Activated CD4-positive, alpha-beta T cell treated with anti-CD3 and anti-CD28 coated beads for 48 hours (primary cell): Measurements from ENCODE around the gene FBN2.

ENCODE experiments used
- DNase-seq: peaks from one replicate; pipeline ENCODE4 v3.0.0-alpha.2; 2020

The FBN2 gene

GRCh38 chr5:128237546-128237945 lies 300.5 kb downstream of the FBN2 start:
- DNase-seq = no peak

- DNase-seq = no peak
Observed at GRCh38 chr5:128237000-128237399, 301.0 kb downstream of the FBN2 start.

GRCh38 chr5:128236334-128236733 lies 301.7 kb downstream of the FBN2 start:
- no peak for DNase-seq

GRCh38 chr5:128234928-128235641 lies 303.0 kb downstream of the FBN2 start:
- DNase-seq = no peak

- no peak for DNase-seq
Observed at GRCh38 chr5:128228521-128228920, 309.5 kb downstream of the FBN2 start.

- no peak for DNase-seq
Observed at GRCh38 chr5:128228008-128228407, 310.0 kb downstream of the FBN2 start.

- DNase-seq = no peak
Observed at GRCh38 chr5:128225245-128226030, 312.6 kb downstream of the FBN2 start.

GRCh38 chr5:128224336-128224735 lies 313.7 kb downstream of the FBN2 start:
- DNase-seq = no peak

GRCh38 chr5:128220841-128221240 lies 317.2 kb downstream of the FBN2 start:
- DNase-seq = no peak

- DNase-seq = no peak
Observed at GRCh38 chr5:128216860-128217531, 321.0 kb downstream of the FBN2 start.

GRCh38 chr5:128216285-128216684 lies 321.8 kb downstream of the FBN2 start:
- no peak for DNase-seq

- no peak for DNase-seq
Observed at GRCh38 chr5:128213833-128214232, 324.2 kb downstream of the FBN2 start.

GRCh38 chr5:128213340-128213739 lies 324.7 kb downstream of the FBN2 start:
- DNase-seq = peak; percentile 60

- DNase-seq = no peak
Observed at GRCh38 chr5:128212191-128212806, 325.7 kb downstream of the FBN2 start.

GRCh38 chr5:128208436-128208835 lies 329.6 kb downstream of the FBN2 start:
- no peak for DNase-seq
